Measurements from ENCODE around the gene ARFGAP2.
A peak's percentile ranks its signal among the peaks of the same experiment; 100 is the strongest.
"Not testable (repeated sequence)": the region's sequence is repeated elsewhere in the genome, so short reads cannot be mapped to it uniquely, and the experiment has no call there.

The ARFGAP2 gene

DNA sequence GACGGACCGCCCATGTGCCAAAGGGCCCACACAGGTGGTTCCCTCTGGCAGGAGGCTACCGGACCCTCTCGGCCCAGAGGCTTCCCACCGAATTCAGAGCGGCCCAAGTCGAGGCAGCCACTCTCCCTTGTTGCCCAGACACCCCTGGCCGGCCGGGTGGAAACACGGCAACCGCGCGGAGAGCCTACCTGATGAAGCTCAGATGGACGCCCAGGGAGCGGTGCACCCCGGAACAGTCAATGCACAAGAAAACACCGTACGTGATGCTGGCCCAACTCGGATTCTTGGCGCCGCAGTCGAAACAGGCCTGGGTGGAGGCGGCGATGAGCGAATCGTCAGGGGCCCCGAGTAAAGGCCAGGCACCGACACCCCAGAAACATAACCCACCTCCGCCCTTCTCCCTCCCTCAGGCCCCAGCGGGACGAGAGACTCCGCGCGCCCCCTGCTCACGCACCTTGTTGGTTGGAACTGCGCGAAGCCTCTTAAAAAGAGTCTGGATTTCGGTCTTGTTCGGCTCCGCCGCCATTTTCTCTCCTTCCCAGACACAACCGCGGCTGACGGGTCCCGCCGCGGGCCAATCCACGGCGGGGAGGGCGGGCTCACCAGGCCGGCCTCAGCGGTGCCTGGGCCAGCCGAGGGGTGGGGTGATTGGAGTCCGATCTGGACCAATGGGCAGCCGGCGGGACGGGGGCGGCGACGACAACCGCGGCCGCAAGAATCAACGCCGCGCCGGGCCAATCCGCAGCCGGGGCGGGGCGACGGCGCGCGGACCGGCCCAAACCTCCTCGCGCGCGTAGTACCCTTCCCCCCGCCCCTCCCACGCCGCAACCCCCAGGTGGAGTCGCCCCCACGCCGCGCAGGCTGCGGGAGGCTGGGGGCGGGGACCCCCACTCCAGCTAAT is at the start of gene ARFGAP2:
ARFGAP2 (minus strand) TSS at position 552 of the 901 bp plus-strand sequence; CDS start at position 526, 26 bp downstream.
- peak; percentile 92 for DNase-seq (ENCODE audit: low read depth)

DNA sequence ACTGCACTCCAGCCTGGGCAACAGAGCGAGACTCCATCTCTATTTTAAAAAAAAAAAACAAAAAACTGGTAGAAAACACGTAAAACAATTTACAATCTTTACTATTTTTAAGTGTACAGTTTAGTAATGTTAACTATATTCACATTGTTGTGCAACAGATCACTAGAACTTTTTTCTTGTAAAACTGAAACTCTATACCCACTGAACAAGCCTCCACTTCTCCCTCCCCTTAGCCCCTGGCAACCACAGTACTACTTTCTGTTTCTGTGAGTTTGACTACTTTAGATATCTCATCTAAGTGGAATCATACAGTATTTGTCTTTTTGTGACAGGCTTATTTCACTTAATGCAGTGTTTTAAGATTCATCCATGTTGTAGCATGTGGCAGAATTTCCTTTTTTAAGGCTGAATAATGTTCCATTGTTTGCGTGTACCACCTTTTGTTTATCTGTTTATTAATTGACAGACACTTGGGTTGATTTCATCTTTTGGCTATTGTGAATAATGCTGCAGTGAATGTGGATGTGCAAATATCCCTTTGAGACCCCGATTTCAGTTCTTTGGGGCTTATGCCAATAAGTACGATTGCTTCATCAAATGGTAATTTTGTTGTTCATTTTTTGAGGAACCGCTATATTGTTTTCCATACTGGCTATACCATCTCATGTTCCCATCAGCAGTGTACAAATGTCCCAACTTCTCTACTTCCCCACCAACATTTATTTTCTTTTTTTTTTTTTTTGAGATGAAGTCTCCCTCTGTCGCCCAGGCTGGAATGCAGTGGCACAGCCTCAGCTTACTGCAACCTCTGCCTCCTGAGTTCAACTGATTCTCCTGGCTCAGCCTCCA is 49.1 kb upstream of the ARFGAP2 start:
- no peak for DNase-seq (ENCODE audit: low read depth)

DNA sequence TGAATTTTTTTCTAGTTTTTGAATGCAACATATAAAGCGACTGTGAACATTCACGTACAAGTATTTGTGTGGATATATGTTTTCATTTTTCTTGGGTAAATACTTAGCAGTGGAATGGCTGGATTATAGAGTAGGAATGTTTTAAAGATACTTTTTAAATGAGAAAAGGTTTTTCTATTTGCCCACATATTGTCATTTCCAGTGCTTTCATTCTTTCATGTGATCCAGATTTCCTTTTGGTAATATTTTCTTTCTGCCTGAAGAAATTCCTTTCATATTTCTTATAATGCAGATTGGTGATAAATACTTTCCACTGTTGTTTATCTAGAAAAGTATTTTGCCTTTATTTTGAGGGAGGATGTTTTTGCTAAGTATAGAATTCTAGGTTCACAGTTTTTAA is 46.0 kb upstream of the ARFGAP2 start:
- no peak for DNase-seq (ENCODE audit: low read depth)

DNA sequence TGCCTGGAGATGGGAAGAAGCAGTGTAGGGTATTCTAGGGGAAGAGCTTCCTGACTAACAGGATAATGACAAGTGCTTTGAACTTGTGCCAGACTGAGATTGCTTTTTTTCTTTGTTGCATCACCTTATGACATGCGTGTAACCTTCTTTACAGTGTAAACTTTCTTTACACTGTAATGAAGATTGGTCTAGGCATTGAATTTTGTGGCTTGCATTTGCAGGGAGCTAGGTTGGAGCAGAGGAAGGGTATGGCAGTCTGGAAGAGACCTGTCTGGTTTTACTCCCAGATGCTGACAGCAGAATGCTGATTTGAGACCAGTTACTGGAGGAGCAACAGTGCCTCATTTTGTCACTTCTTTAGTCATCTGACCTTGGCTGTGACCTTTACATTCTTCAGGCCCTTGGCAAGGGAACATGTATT is 43.7 kb upstream of the ARFGAP2 start:
- DNase-seq (ENCODE audit: low read depth), result no peak

DNA sequence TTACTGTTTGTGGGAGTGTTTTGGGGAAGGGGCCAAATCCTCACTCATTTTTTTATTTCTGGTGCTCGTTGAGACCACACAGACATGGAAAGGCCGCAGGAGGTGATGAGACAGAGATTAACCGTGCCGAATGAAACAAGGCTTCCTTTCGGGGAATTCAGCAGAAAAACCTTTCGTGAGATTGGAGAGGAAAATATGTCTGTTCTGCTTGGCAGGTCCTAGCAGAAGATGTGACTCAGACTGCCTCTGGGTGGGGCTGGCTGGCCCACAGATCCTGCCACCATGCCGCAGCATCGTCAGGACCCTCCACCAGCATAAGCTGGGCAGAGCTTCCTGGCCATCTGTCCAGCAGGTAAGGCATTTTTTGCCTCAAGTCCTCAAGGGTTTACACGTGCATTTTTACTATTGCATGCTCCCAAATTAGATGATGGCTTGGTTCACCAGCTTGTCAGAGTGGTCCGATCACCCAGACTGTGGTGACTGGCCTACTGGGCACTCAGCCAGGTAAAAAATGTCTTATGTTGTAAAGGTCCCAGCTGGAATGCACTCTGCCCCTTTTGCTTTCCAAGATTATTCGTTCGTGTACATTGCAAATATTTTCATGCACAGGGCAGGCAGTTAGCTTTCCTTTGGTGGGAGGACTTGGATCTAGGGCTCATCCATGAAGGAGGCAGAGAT is 39.6 kb upstream of the ARFGAP2 start:
- peak; percentile 72 for DNase-seq (ENCODE audit: low read depth)

DNA sequence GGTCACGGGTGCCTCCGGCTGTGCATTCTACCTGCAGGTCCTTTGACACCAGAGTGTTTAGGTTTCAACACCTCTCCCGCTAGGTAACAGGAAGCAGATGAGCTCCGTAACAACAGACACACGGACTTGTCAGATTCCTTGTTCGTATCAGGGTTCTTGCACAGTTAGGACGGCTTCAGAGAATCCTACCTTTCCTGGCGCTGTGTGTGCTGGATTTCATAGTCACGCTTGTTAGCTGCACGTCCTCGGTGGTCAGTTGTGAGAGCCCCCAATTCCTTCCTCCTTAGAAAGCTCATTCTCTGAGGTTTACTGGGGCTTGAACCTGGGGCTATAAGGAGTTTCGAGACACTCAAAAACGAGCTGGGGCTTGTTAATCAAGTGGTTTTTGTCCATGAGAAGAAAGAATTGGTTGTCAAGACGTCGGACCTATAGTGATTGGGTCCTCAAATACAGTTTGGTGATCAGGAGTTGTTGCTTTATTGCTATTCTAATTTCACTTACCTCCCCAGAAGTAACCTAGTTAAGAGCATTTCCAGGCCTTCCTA is 38.8 kb upstream of the ARFGAP2 start:
- DNase-seq (ENCODE audit: low read depth), result peak; percentile 29

DNA sequence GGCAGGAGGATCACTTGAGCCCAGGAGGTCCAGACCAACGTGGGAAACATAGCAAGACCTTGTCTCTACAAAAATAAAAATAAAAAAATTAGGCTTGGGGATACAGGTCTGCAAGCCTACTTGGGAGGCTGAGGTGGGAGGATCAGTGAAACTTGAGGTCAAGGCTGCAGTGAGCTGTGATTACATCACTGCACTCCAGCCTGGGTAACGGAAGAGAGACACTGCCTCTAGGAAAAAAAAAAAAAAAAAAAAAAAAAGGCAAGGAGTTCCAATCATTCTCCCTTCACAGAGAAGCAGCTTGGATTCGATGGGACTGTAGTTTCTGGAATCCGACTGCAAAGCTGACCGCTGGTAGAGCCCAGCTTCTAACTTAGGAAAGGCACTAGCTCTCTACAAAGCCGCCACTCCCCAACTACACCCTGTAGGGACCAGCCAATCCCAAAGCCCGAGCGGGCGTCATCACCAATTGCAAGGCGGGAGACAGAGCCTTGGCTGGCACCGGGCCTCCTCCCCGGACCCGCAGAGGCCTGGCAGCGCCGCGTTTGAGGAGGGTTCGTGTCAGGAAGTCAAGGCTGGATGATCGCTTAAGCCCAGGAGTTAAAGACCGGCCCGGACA is 37.4 kb upstream of the ARFGAP2 start:
- DNase-seq (ENCODE audit: low read depth), result peak; percentile 79

DNA sequence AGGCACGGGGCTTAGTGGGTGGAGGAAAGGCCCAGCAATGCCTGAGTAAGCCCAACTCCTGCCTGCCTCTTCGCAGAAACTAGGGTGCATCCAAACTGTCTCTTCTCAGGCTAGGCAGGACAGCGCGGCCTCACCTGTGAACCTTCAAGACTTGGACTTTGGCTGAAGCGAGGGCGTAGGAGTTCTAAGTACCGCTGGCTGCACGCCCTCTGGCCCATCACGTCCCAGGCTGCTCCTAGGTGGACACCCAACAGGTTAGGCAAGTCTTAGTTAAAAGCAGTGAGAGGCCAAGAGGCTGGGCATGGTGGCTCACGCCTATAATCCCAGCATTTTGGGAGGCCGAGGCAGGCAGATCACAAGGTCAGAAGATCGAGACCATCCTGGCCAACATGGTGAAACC is 36.3 kb upstream of the ARFGAP2 start:
- no peak for DNase-seq (ENCODE audit: low read depth)

DNA sequence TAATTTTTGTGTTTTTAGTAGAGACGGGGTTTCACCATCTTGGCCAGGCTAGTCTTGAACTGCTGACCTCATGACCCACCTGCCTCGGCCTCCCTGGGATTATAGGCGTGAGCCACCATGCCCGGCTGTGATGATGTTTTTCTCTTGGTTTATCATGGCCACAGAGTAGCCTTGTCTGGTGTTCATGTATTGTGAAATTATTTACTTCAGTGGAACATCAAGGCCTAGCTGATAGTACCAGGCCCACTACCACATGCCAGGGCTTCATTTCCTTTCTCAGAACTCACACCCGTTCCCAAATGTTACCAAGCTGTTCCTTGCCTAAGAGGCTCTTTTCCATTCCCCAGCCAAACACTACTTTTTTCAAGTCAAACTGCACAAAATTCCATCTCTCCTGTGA is 31.9 kb upstream of the ARFGAP2 start:
- no peak for DNase-seq (ENCODE audit: low read depth)

DNA sequence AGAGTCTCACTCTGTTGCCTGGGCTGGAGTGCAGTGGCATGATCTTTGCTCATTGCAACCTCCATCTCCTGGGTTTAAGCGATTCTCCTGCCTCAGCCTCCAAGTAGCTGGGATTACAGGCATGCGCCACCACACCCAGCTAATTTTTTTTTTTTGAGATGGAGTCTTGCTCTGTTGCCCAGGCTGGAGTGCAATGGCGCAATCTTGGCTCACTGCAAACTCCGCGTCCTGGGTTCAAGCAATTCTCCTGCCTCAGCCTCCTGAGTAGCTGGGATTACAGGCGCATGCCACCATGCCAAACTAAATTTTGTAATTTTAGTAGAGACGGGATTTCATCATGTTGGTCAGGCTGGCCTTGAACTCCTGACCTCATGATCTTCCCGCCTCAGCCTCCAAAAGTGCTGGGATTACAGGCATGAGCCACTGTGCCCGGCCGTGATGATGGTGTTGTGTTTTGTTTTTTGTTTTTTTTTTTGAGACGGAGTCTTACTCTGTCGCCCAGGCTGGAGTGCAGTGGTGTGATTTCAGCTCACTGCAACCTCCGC is 31.4 kb upstream of the ARFGAP2 start:
- DNase-seq (ENCODE audit: low read depth), result not testable (repeated sequence)

DNA sequence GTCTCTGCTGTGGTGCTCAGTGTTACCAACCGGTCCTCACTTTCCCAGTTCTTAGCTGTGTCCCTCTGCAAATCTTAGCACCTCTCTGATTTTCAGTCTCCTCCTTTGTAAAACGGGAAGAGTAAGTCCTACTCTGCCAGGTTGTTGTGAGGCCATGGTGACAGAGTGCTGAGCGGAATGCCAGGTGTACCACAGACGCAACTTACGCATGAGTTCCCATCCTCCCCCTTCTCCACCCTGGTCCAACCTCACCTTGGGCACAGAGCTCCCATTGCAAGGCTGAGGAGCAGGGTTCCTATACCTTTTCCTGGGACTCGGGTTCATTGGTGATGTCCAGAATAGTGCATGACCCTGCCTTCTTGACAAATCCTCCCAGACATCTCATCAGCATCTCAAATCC is 30.8 kb upstream of the ARFGAP2 start:
- DNase-seq (ENCODE audit: low read depth), result no peak

DNA sequence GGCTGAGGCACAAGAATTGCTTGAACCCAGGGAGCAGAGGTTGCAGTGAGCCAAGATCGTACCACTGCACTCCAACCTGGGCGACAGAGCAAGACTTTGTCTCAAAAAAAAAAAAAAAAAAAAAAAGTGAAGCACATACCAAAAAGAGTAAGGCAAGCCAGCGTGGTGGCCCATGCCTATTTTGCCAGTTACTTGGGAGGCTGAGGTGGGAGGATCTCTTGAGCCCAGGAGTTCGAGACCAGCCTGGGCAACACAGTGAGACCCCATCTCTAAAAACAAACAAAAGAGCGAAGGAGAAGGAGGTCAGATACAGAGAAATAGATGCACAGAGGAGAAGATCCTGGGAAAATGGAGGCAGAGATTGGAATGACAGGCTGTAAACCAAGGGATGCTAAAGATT is 29.9 kb upstream of the ARFGAP2 start:
- DNase-seq (ENCODE audit: low read depth), result not testable (repeated sequence)

DNA sequence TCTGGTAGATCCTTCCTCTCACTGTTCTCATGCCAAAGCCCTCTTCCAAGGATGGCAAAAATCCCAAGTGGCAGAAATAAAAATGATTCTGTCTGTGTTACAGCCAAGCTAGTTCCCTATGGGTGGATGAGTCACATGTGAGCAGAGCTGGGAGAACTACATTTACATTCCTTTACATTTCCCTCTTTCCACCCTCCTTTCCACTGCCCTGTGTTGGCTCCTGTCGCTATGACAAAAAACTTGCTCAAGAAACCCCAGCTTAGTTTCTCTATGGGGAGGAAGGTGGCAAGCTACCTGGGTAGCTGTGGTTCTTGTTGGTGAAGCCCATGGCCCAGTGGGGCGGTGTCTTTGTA is 27.9 kb upstream of the ARFGAP2 start:
- DNase-seq (ENCODE audit: low read depth), result no peak

DNA sequence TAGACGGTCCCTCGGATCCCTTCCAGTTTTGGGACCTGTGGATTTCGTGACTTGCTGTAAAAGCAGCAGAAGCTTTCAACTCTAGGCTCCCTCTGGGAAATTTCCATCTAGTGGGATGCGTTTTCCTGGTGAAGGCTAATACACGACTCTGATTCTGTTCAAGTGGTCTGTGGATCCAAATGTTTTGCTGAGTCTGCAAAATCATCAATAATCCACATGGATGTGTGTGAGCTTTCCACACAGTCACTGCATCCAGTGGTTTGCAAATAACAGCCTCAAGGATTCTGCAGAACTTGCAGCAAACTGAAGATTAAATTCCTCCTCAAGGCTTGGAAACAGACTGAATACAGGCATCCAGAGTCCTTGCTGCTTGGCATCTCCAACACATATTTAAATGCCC is 25.9 kb upstream of the ARFGAP2 start:
- no peak for DNase-seq (ENCODE audit: low read depth)

DNA sequence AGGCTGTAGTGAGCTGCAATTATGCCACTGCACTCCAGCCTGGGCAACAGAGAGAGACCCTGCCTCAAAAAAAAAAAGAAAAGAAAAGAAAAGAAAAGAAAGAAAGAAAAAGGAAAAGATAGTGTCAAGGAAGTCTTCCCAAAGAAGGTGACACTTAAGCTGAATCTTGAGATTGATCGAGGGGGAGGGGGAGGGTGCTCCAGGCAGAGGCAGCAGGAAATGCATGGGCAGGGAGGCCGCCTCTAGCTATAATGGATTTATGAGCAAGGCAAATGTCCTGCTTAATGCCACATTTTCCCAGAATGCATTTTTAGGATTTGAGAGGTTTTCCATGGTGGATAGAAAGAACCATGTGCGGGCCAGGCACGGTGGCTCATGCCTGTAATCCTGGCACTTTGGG is 24.3 kb upstream of the ARFGAP2 start:
- DNase-seq (ENCODE audit: low read depth), result no peak

DNA sequence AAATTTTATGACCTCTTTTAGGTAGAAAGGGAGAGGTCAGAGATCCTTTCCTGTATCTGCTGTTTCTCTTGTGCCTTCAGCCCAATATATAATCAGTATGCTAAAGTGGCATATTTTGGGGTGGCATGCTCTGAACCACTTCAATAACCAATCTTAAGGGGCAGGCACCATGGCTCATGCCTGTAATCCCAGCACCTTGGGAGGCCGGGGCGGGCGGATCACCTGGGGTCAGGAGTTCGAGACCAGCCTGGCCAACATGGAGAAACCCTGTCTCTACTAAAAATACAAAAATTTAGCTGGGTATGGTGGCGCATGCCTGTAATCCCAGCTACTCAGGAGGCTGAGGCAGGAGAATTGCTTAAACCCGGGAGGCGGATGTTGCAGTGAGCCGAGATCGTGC is 21.5 kb upstream of the ARFGAP2 start:
- not testable (repeated sequence) for DNase-seq (ENCODE audit: low read depth)

DNA sequence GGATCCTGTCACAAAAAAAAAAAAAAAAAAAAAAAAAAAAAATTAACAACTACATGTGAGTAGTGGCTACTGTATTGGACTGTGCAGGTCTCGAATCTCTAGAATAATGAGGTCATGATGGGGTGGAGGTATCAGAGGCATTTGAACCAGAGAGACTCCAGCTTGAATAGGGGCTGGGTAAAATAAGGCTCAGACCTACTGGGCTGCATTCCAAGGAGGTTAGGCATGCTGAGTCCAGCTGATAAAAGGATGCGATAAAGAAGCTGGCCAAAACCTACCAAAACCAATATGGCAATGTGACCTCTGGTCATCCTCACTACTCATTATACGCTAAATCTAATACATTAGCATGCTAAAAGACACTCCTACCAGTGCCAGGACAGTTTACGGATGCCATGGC is 15.4 kb upstream of the ARFGAP2 start:
- DNase-seq (ENCODE audit: low read depth), result no peak

DNA sequence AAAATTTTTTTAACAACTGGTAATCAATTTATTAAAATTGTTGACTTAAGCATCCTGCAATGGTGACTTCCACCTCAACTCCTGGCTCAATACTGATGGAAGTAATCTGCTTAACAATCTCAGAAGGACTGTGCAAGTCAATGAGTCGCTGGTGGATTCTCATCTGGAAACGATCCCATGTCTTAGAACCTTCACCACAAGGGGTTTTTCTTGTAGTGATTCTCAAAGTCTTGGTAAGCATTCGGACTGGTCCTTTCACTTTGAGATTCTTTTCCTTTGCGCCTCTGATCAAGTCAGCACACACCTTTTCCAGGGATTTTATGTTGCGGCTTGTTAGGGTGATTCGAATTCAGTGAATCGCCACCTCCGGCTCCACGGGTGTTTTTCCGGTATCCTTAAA is 14.5 kb upstream of the ARFGAP2 start:
- DNase-seq (ENCODE audit: low read depth), result not testable (repeated sequence)

DNA sequence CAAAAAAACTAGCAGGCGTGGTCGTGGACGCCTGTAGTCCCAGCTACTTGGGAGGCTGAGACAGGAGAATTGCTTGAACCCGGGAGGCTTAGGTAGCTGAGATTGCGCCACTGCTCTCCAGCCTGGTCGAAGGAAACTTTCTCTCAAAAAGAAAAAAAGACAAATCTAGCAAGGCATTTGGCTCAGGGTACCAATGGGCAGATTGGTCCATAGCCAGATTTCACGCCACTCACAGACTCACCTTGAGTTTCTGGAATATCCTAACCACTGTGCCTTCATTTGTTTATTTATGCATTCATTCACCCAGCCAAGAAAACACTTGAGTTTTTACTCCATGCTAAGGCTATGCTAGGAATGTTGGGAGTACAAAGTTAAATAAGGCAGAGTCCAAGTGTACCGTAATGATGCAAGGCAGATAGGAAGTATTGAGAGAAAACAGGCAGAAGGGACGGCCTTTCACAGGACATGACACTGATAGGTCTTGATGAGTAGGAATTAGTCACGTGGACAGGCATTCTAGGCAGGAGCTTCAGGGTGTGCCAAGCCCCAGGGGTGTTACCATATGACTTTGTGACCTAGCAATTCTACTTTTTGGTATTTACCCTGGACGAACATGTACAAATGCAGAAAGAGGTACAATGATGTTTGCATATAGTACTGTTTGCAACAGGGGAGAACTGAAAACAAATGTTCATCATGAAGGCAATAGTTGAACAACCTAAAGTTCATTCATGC is 12.6 kb upstream of the ARFGAP2 start:
- no peak for DNase-seq (ENCODE audit: low read depth)

DNA sequence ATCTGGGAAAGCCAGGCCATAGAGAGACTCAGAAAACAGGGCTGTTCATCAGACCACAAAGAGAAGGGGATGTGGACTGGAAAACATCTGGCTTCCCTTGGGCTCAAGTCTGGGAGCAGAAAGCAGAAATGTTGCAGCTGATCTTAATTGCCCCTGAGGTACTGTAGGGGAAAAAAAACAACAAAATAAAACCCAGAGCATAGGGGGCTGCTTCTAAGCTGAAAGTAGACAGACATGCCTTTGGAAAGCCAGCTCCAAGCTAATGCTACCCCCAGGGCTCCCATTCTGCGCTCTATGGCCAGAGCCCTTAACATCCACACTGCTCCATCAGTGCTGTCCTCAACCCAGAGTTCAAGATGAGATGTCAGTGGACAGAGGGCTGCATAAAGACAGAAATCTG is 11.6 kb upstream of the ARFGAP2 start:
- DNase-seq (ENCODE audit: low read depth), result no peak

DNA sequence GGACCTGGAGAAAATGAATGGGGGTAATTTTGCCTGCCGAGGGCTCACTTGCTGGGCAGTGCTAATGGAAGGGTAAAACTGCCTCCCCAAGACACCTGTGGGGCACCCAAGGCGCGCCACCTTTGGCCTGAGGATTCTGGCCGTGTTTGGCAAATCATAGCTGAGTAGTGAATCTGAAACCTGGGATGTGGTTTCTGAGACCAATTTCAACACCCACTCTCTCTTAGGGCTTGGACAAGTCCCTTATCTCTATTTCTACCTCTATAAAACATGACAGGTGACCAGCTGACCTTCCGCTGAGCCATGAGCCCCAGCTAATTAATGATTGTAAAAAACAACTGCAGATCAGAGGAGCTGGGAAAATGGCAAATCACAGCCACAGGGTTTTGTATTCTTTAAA is 11.0 kb upstream of the ARFGAP2 start:
- DNase-seq (ENCODE audit: low read depth), result no peak
